Esophagus muscularis mucosa (tissue), 4 donors: ENCODE results near the gene GFOD1.

Experiments
- CTCF ChIP-seq, 3 experiments: fragments of 200-600 bp in 2 of 3; fragments of 450-650 bp in 1 of 3; sonication (generic) in 2 of 3; IDR thresholded peaks; one replicate each; pipeline ENCODE4 v1.5.1; 2017 to 2019; ENCODE audit warnings: antibody characterized with exemption in 3 of 3, mild to moderate bottlenecking in 2 of 3, moderate library complexity in 1 of 3
- EP300 ChIP-seq: sonication (generic); formaldehyde crosslinking; IDR thresholded peaks from one replicate; pipeline ENCODE4 v1.6.1; 2017; ENCODE audit warnings: antibody characterized with exemption
- POLR2A ChIP-seq: fragments of 450-650 bp; IDR thresholded peaks from one replicate; pipeline ENCODE4 v1.6.1; 2017; ENCODE audit warnings: antibody characterized with exemption, moderate library complexity, mild to moderate bottlenecking, low read depth

GRCh38 chr6:13373488-13373886 lies 113.9 kb downstream of the GFOD1 start:
- TF ChIP-seq POLR2A (no peak), CTCF (IDR thresholded peaks at IDR 0.05) (no peak), EP300 (no peak)
